GM12892 (cell line): ENCODE results near the gene INTS3.

Experiments used
- POLR2A ChIP-seq: IDR thresholded peaks from 2 replicates; pipeline ENCODE4 v1.6.1; 2011; ENCODE audit warnings: low read depth, low read length, control low read depth
- POLR2AphosphoS5 ChIP-seq: IDR thresholded peaks from 2 replicates; pipeline ENCODE4 v1.6.1; 2011; ENCODE audit warnings: low read depth, low read length, control low read depth
- TAF1 ChIP-seq: IDR thresholded peaks from 2 replicates; pipeline ENCODE4 v1.6.1; 2011; ENCODE audit warnings: low read depth, mild to moderate bottlenecking, control low read depth, low read length, borderline replicate concordance

GRCh38 chr1:153793261-153793972 is 65.6 kb downstream of the INTS3 start:
- no peak for TF ChIP-seq POLR2AphosphoS5
- TF ChIP-seq POLR2A: no peak
- no peak for TF ChIP-seq TAF1
